NCI-H1105 (cell line): ENCODE results near the gene BUB1B.
A peak's percentile ranks its signal among the peaks of the same experiment; 100 is the strongest.
"Not testable (repeated sequence)": the region's sequence is repeated elsewhere in the genome, so short reads cannot be mapped to it uniquely, and the experiment has no call there.

ENCODE experiments used
- DNase-seq: peaks from one replicate; lab custom pipeline; 2025; lab: John Stamatoyannopoulos, UW

BUB1B gene, protein sequence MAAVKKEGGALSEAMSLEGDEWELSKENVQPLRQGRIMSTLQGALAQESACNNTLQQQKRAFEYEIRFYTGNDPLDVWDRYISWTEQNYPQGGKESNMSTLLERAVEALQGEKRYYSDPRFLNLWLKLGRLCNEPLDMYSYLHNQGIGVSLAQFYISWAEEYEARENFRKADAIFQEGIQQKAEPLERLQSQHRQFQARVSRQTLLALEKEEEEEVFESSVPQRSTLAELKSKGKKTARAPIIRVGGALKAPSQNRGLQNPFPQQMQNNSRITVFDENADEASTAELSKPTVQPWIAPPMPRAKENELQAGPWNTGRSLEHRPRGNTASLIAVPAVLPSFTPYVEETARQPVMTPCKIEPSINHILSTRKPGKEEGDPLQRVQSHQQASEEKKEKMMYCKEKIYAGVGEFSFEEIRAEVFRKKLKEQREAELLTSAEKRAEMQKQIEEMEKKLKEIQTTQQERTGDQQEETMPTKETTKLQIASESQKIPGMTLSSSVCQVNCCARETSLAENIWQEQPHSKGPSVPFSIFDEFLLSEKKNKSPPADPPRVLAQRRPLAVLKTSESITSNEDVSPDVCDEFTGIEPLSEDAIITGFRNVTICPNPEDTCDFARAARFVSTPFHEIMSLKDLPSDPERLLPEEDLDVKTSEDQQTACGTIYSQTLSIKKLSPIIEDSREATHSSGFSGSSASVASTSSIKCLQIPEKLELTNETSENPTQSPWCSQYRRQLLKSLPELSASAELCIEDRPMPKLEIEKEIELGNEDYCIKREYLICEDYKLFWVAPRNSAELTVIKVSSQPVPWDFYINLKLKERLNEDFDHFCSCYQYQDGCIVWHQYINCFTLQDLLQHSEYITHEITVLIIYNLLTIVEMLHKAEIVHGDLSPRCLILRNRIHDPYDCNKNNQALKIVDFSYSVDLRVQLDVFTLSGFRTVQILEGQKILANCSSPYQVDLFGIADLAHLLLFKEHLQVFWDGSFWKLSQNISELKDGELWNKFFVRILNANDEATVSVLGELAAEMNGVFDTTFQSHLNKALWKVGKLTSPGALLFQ

DNA sequence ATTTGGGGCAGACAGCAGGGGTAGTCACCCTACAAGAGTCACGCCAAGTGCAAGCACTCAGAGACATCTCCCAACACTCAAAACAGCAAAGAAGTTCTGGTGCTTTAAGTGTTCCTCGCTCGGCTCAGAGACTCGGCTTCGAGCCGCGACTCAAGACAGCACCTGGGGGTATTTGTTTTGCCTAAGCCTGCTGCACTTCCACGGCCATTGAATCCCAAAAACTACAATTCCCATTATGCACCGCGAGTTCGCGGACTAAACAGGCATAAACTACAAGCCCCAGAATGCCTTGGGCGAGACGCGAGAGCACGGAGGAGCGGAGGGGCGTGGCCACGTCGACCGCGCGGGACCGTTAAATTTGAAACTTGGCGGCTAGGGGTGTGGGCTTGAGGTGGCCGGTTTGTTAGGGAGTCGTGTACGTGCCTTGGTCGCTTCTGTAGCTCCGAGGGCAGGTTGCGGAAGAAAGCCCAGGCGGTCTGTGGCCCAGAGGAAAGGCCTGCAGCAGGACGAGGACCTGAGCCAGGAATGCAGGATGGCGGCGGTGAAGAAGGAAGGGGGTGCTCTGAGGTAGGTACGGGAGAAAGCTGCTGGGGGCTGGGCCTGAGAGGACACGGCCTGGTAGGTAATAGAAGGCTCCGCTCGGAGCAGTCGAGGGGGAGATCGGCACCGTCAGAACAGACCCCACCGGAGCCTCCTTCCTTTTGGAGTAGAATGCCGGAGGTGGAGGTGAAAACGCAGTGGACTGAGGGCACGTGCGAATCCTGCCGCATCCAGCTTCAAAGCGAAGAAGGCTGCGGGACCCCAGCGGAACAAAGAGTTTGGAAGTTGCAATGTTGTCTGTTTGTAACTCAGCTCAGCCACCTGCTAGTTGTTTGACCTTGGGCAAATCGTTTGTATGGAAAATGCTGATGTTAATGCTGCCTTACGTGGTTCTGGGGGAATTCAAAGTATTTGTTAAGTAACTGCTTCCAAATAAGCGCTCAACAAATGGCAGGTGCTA lies at the start of gene BUB1B:
Gene BUB1B (plus strand): TSS at position 381 of the 1,000 bp plus-strand sequence. CDS start 152 bp downstream, at position 533.
- peak; percentile 80 for DNase-seq

GRCh38 chr15:40111888-40112287 lies 49.0 kb upstream of the BUB1B start:
- DNase-seq = no peak

DNA sequence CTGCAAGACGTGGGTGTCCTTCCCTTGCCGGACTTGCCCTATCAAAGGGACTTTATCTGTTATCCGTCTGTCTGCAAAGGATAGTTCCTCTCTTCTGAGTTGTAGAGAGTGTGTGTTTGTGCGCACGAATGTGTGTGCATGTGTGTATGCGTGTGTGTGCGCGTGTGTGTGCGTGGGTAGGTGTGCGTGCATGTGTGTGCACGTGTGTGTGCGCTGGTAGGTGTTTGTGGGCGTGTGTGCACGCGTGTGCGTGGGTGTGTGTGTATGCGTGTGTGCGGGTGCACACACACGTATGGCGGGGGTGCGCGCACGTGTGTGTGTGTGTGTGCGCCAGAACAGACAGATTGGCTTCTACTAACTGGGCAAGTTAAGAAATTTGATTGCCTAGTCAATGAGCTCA lies 48.1 kb upstream of the BUB1B start:
- DNase-seq = no peak

DNA sequence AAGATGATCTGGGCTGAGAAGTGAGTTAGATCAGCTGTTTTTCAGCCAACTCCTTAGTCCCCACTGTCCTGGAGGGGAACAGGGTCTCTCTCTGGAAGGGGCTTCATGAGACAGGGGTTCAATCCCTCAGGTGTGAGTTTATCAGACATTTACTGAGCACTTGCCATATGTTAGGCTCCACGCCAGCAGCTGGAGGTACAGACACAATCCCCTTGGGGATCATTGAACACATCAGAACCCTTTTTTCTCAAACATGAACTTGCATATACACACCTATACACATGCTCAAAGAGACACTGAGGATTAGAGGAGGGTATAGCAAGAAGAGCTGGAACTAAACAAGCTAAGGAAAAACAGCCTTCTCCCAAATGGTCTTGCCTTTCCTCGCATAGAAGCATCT lies 46.7 kb upstream of the BUB1B start:
- no peak for DNase-seq

DNA sequence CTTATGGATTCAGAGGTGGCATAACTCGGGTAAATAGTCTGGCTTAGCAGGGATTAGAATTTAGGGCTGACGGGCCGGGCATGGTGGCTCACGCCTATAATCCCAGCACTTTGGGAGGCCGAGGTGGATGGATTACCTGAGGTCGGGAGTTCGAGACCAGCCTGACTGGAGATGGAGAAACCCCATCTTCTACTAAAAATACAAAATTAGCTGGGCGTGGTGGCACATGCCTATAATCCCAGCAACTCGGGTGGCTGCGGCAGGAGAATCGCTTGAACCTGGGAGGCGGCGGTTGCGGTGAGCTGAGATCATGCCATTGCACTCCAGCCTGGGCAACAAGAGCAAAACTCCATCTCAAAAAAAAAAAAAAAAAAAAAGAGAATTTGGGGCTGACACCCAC lies 45.8 kb upstream of the BUB1B start:
- DNase-seq = not testable (repeated sequence)

DNA sequence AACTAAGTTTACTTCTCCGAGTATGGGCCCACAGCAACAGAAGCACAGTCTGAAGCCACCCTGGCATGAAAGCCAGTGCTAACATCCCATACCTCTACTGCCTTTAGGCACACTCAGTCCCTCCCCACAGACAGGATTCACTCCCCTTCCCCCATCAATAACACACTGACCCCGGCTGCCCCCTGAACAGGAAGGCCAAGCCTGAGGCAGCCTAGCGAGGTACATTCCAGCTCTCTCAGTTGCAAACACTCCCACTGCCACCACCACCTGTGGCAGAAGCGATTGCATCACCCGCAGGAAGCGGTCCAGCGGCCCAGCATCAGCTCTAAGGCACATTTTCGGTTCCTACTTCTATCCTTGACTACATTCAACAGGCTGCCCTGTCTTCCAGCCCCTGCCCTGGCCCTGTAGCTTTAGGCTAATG lies 45.2 kb upstream of the BUB1B start:
- no peak for DNase-seq

- no peak for DNase-seq
Measured at GRCh38 chr15:40118473-40118872, 42.4 kb upstream of the BUB1B start.

GRCh38 chr15:40121911-40122638 lies 38.8 kb upstream of the BUB1B start:
- DNase-seq = no peak

GRCh38 chr15:40122989-40123388 lies 37.9 kb upstream of the BUB1B start:
- not testable (repeated sequence) for DNase-seq

GRCh38 chr15:40123863-40124262 lies 37.0 kb upstream of the BUB1B start:
- DNase-seq = not testable (repeated sequence)

DNA sequence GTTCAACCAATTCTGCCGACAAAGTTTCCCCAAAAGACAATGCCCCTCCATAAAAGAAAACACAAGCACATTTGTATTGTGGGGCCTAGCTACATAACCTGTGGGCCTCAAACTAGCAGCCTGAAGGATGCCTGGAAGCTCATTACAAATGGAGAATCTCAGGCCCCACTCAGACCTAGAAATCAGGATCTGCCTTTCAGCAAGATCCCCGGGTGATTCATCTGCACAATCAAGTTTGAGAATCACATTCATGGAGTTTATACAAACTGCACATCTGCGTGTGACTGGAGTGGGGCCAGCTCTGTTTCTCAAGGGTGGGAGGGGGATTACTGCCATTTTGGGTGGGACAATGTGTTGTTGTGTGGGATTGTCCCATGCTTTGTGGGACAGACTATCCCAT lies 36.5 kb upstream of the BUB1B start:
- DNase-seq = not testable (repeated sequence)

- DNase-seq = not testable (repeated sequence)
Measured at GRCh38 chr15:40124807-40125285, 36.0 kb upstream of the BUB1B start.

DNA sequence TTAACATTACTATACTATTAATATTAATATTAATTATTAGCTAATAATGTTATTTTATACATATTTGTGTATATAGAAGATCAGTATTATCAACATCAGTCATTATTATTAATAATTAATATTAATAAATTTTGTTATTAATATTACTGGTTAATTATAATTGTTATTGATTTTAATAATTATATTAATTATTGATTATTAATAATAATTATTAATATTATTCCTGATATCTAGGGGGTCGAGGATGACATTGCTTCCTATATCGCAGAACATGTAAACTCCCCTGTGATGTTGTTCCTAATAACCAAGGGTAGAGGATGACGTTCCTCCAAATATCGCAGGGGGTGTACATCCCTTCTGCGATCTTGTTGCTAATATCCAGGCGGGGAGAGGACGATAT lies 34.9 kb upstream of the BUB1B start:
- no peak for DNase-seq

DNA sequence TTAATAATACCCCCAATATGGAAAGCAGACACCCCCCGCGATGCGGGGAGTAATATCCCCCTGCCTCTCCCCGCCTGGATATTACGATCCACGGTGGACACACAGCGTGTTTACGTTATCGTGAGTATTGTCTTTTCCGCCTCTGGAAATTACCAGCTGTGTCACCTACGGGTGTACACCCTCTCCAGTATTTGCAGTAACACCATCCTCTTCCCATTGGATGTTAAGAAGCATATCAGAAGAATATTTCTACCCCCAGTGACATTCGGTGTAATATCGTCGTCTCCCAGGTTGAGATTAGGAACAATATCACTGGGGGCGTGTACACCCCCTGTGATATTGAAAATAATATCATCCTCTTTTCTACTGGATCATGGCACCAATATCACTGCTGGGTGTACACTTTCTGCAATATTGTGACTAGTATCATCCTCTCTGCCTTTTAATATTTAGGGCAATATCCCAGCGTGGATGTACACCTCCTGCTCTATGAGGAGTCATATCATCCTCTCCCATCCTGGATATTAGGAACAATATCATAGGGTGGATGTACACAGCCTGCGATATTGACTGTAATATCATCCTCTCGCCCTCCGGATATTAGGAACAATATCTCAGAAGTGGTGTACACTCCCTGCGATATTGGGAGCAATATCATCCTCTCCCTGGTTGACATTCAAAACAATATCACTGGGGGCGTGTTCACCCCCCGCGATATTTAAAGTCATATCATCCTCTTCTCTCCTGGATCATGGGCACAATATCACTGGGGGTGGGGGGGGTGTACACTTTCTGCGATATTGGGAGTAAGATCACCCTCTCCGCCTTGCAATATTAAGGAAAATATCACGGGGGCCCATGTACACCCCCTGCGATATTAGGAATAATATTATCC lies 31.9 kb upstream of the BUB1B start:
- no peak for DNase-seq

- DNase-seq = no peak
Measured at GRCh38 chr15:40130118-40130517, 30.8 kb upstream of the BUB1B start.

GRCh38 chr15:40130799-40131502 lies 29.9 kb upstream of the BUB1B start:
- no peak for DNase-seq

GRCh38 chr15:40133544-40133943 lies 27.3 kb upstream of the BUB1B start:
- DNase-seq = no peak

GRCh38 chr15:40134885-40135284 lies 26.0 kb upstream of the BUB1B start:
- no peak for DNase-seq
